Activated T-helper 1 cell treated with anti-CD3 and anti-CD28 coated beads, Interleukin-2, amount 50 U/mL, for 16 hours (primary cell): ENCODE results near the gene PCBD1.

Source experiments
- DNase-seq, 2 donors: peaks; one replicate each; pipeline ENCODE4 v3.0.0-alpha.2; 2020; ENCODE audit warnings: low read depth in 1 of 2, low spot score in 1 of 2

The PCBD1 gene

DNA sequence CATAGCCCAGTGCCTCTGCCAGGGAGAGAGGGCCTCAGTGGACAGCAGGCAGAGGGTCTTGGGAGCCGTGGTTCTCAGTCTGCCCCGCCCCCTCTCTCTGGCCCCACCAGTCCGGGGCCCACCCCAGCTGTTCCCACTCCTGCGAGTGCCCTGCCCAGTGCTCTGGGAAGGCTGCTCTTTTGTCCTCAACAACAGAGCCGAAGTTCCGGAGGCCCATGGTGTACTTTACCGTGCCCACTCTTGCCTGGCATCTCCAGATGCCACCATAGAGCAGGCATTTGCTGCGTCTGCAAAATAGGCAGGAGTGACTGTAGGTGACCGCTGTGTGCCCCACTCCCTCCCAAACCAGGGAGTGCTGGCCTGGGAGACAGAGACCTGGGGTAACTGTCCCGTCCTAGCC, 29.3 kb upstream of the PCBD1 start:
- DNase-seq = no peak

DNA sequence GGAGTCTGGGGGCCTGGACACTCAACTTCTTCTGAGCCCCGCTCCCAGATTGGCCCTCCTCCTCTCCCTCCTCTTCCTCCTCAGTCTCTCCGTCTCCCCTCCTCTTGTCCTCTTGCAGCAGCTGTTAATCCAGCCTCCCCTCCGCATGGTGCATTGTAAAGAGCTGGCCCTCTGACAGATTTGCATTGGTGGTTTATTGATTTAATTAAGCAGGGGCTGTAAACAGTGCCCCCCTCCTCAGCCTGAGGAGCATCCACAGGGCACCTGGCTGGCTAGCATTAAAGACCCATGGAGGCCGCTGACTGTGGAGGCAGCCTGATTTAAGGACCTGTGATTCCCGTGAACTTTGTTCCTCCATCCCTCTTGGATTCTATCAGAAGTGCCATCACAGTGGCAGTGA, 28.9 kb upstream of the PCBD1 start:
- DNase-seq = no peak

DNA sequence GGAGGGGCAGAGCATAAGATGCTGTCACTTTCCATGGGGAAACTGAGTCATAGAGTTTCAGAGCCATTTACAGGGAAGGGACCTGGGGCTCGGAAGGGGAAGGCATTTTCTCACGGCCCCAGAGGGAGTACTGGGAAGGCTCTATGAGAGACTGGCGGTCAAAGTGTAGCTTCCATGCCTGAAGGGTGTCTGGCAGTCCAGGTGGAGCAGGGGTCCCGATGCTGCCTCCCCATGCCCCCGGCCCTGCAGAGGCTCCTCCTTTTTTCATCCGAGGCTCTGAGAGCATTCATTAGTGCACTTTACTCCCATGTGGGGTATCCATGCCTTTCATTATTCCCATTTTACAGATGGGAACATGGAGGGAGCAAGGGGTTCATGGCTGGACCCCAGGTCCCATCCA, 27.9 kb upstream of the PCBD1 start:
- no peak for DNase-seq

DNA sequence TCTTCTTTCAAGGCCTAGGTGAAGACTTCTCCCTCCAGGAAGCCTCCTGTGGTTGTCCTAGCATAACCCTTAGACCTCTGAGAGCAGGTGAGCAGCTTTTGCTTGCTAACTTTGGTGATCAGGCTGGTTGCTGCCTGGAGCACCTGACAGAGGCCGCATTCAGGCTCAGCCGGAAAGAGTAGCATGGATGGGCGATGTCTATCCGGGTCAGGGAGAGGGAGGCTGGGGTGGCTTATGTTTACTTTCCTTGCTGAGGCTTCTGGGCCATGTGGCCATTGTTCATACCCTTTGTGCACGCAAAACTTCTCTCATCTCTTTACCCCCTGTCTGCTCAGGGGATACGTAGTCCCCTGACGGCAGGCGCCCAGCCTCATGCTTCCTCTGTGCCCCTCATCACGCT, 27.4 kb upstream of the PCBD1 start:
- DNase-seq = no peak

DNA sequence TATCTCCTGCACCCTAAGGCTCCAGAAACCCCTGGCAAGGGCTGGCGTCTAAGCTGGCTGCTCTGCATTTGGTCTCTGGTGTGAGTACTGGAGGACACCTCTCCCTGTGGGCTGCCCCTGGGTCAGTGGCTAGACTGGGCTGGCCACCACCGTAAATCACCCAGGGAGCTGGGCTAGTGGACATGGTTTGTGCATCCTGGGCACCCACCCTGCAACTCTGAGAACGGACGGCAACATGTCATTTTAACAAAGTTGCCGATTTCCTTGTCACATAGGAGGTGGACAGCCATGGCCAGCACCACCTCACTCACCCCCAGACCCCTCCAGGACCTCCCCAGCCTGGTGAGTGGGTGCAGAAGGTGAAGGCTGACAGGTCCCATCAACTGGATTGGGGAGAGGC, 26.8 kb upstream of the PCBD1 start:
- no peak for DNase-seq

DNA sequence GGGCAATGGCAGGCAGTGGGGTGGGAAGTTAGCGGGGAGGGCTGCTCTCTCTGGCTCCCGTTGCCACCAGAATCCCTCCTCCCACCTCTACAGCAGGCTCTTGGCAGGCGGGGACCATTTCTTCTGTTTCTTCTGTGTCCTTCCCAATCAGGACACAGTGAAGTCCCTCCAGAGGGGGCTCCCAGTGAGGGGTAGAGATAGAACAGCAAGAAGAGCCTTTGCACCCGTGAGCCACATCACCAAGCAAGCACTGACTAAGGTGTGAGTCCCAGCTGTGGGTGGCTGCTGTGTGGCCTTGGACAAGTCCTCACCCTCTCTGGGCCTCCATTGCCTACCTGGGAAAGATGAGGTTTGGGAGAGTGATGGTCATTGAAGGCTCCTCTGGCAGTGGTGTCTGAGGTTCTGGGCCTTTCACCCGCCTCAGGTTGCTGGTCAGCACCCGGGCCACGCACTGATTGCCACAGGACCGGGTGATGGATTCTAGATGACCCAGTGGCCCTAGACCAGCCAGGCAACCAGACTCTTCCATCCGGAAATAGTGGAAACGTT, 26.0 kb upstream of the PCBD1 start:
- DNase-seq = no peak

DNA sequence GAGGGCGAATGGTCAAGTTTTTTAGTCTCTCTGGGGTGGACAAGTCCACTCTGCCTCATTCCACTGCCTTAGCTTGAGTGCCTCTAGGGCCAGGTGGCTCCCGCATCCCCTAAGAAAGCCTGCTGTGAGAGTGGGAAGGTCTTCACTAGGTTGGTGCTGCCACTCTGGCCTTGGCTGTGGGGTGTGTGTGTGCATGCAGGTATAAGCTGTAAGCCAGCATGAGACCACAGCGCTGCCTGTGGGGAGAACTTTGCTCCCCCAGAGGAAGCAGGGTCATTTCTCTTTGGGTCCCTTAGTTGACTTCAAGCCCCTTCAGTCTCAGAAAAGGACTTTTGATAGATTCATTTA, 25.5 kb upstream of the PCBD1 start:
- DNase-seq = no peak

DNA sequence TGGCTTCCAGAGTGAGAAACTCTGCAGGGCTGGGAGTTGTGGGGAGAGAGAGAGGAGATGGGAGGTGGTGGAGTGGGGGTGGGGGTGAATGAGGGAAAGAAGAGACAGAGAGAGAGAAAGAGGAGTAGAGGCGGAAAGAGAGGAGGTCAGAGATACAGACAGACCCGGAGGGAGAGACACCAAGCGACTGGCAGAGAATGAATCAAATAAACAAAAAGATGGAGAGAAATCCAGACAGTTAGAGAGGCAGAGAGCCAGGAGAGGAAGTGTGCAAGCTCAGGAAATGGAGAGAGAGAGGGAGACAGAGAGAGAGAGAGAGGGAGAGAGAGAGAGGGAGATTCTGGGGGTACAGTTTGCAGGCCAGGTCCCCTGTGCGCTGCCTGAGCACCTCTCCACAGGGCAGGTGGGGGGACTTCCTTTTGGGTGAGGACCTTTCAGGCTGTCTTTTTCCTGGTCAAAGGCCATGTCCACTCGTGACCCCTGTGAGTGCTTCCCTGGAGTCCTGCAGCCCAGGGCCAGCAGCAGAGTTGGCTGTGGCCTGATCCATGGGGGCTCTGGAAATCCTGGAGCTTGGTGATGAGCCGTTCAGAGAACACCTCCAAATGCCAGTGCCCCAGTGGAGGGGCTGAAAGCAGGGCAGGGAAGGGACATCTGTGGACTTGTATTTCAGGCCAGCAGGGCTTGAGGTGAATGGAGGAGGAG, 25.0 kb upstream of the PCBD1 start:
- no peak for DNase-seq

DNA sequence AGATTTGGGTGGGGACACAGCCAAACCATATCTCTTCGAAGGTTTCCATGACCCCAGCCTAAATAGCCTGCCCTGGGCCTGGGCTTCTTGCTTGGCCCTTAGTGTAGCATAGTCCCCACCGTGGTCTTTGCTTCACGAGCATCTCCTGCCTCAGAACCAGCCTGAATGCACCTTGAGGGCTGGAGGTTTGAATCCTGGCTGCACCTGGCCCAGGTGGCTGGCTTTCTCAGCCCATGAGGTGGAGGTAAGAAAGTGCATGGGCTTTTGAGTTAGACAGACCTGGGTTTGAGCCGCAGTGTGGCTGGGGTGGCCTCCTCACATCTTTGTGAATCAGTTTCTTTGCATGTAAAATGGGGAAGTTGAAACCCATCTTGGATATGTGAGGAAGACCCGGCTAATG, 24.2 kb upstream of the PCBD1 start:
- no peak for DNase-seq

DNA sequence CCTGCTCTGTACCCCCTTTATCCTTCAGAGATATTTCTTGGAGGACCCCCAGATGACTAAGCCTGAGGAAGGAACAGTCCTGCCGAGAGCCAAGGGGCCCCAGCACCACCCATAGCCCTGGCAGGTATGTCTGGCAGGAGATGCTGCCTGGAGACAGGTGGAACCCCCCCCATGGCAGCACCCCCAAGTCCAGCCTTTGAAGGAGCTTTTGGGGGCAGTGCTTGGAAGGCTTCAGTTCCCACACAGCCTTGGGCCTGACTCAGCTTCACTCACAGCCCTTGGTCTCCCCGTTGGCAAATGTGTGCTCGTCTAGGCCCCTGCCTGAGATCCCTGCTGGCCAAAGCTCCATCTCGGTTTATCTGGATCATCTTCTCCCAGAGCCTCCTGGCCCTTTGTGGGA, 23.0 kb upstream of the PCBD1 start:
- DNase-seq = no peak

DNA sequence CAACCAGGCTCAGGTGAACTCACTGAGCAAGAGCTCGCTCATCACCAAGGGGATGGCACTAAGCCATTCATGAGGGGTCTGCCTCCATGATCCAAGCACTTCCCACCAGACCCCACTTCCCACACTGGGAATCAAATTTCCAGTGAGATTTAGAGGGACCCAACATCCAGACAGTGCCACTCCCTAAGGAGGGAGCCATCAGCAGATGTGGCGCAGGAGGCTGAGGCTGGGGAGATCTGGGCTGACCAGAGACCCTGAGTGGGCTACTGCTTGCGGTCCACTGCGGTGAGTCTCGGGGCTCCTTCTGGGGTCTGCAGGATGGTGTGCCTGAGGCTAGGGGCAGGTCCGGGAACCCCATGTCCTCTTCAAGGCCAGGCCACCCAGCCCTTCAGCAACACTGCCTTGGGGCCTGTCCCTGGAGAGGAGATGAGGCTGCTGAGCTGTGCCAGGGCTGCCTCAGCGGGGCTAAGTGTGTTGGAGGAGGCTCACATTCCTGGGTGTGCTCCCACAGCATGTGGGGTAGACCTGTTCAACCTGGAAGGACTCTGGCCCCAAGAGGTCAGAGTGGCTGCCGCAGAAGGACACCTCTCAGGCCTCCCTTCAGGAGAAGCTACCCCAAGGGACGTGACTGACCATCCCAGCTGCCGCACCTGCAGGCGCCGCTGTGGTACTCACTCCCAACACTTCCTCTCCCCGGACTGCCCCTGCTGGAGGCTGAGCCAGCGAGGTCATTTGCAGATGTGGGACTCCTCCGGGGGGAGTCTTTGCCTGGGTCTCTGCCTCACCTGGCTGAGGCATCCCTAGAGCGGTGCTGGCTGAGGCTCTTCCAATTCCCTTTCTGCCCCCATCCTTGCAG, 22.3 kb upstream of the PCBD1 start:
- no peak for DNase-seq

DNA sequence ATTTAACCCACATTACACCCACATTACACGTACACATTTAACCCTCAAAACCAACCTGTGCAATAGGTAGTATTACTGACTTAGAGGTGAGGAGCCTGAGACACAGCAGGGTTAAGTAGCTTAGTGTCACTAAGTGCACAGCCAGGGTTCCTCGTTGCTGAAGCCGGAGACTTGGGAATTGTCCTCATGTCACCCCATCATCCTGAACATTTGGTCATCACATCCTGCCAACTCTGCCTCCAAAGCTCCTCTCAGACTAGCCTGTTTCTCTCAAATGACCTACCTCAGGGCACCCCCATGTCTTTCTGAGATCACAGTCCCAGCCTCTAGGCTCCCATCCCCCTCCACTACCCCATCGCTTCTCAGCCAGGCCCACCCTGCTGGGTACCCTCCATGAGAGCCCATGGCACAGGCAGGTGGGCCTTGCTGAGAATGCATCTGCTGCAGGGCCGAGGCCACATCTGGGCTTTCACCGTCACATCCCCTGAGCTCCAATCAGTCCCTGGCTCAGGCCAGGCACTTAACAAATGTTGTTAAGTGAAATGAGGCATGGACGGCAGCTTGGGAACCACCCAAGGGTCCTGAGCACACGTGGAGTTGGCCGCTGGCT, 21.1 kb upstream of the PCBD1 start:
- DNase-seq = no peak

DNA sequence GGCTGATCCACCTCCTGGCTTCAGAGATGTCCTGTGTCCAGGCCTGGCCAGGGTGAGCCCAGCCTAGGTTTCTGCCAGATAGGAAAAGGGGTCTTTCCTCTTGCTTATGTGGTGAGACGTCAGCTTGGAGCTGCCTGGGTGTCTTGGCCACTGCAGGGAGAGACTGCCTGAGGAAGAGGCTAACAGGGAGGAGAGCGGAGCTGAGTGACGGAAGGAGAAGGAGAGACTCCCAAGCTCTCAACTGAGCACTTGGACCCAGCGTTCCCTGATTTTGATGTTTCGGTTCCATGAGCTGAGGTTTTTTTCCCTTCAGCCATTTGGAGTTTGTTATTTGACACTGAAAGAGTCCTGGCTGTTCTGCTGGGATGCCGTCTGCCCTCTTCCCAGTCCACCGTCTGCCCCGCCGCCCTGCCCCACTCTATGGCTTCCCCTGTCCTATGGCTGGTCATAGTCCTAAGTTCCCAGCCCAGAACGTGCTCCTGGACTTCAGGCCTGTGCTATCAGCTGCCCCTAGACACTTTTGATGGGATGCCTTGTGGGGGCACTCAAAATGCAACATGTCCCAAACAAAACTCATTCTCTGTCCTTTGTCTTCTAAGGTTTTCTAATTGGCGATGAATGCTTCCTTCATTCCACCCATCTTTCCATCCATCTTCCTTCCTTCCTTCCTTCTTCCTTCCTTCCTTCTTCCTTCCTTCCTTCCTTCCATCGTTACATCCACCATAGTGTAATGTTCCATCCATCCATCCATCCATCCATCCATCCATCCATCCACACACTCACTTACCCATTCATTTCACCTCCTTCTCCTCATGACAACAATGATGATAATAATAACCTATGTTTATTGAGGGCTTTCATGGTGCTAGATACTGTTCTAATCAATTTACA, 20.3 kb upstream of the PCBD1 start:
- no peak for DNase-seq

DNA sequence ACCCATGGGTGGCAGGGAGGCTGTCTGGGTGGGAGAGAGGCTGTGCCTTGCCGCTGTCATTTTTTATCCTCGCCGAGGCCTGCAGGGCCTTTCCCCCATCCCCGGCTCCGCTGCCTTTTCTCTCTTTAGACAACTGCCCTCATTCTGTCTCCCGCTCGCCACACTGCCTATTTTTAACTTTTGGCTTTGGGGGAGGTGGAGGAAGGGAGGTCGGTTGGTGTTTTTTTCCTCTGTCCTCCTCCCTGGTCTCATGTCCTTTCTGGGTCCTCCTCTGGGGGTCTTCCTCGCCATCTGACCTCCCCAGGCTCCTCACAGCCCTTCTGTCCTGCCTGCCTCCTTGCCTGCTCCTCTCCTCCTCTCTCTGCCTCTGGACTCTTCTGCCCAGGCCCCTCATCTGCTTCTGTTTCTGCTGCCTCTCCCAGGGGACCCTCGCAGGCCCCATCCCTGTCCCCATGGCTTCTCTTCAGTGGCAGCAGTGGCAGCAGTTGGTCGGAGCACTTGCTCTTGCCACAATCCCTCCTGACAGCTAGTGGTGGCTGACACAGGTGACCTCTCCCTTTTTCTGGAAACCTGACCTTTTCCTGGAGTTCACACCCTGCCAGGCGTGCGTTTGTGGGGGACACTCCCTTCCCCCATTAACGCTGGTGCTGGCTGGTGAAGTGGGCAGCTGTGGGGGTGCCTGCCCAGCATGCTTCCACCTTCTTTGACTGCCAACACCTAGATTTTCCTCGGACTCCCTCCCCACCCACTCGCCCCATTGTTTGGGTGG, 19.5 kb upstream of the PCBD1 start:
- DNase-seq = no peak

DNA sequence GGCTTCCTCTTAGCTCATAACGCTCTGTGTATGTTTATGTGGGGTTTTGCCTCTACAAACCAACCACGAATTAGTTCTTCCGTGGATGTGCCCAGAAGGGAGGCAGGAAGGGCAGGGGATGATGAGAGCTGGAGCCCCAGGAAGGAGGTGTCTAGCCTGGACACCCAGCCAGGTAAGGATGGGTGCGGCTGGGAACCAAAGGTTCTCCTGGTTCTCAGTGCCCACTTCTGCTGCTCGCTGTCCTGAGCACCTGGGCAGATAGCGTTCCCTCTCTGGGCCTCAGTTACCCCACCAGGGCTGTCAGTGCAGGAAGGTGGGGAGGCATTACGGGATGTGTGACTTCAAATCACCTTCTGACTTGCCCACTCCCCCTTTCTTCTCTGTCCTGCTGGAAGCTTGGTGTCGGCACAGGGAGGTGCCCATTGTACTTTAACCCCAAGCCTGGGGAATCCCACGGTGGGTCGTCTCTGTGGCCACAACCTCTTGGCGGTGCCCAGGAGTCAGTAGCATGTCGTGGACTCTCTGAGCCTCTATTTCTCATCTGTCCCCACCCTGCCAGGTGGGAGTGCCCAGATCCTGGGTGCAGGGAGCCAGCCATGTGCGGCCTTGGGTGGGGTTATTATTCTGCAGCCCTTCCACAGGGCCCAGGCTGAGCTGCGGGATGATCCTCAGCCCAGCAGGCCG, 18.7 kb upstream of the PCBD1 start:
- DNase-seq = no peak

DNA sequence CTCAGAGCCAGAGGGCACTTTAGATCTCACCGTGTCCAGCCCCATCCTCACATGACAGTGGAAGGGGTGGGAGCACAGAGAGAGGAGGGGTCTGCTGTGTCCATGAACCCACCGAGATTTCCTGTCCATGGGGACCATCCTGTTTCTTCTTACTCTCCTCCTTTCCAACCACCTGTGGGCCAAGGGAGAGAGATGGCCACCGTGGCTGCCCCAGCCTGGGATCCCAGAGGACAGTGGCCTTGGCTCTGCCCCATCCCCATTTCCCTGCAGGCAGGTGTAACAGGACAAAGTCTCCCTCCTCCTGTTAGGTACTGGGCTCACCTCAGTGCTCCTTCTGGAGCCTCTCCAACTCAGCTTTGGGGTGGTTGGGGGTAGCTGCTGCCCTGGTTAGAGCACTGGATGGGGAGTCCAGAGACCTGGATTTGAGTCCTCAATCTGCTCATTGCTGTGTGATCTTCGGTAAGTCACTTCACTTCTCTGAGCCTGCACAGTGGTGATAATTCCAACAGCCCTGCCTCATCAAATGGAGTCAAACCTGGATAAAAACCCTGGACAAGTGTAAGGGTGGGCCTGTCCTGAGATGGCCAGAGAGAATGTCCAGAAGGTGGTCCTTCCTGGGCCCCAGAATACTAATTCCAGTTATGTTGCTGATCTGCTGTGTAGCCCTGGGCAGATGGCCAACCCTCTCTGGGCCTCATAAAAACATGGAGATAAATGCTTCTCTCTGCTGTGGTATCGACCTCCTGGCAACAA, 17.8 kb upstream of the PCBD1 start:
- no peak for DNase-seq

DNA sequence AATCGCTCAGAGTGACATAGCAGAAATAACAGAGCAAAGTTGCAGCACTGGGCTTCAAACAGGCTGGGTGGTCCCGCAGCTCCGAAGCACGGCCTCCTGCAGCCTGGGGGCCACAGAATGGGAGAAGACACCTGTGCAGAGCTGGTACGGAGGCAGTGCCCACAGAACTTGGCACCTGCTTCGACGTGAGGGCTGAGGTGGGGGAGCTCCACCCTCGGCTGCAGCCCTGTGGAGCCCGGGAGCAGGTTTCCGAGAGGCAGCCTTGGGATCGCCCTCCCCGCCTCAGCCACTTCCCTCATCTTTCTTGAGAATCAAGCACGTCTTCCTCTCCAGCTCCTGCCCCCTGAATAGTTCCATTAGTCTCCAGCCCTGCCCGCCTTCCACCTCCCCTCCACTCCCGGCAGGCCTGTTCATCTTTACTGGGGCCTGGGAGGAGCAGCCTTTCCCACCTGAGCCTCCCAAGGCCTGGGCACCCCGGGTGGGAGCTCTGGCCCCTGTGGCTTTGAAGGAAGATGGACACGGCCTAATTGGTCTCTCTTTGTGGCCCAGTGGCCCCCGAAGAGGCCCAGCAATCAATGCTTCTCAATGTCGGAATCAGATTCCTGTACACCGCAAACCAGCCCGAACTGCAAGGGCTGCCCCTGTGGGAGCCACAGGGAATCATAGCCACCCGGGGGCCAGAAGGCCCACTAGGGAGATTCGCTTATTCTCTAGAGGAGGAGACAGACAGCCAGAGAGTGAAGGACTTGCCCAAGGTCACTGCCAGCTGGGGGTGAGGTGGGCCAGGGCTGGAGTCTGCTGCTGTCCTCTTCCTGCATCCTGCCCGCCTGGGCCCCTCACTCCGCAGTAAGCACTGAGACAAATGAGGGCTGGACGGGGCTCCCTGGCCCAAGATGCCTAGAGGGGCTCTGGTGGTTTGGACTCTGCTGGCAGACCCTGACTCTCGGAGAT, 17.0 kb upstream of the PCBD1 start:
- no peak for DNase-seq
